Hematopoietic multipotent progenitor cell (in vitro differentiated cells): ENCODE data around the gene UFD1. TPM values are rescaled to one million over a fixed set of nuclear protein-coding genes. Genes with fewer than 3 reads are reported as not detected.

Experiments used
- DNase-seq, 3 donors: peaks; one replicate each; pipeline ENCODE4 v3.0.0-alpha.2; 2011 to 2015; ENCODE audit warnings: low read depth in 2 of 3, low spot score in 2 of 3
- total RNA-seq: library from RNA; depleted of rRNA; stranded (reverse); fragments of >200 nt; gene quantifications from one replicate; pipeline ENCODE4 v1.2.3, GENCODE V29; 2012

Gene UFD1
- total RNA-seq, 1 donor: 36.9 TPM

- no peak for DNase-seq
Observed at GRCh38 chr22:19402642-19403191, 76.3 kb downstream of the UFD1 start.

- no peak for DNase-seq
Observed at GRCh38 chr22:19401483-19401882, 77.5 kb downstream of the UFD1 start.

DNA sequence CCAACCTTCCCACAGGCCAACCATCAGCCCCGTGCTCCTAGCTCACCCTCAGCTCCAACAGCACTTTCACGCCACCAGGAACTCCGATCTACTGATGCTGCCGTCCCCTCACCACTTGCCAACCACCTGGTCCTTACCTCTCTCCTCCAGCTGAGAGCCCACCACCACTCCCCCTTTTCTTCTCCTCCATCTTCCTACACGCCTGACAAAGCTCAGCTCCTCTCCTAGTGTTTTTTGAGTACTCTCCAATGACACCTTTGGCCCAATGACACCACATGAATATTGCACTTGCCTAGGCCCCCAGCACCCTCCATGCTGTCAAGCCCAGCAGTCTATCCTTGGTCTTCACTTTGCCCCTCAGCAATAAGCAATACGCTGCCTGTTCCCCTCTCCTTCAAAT lies 78.1 kb downstream of the UFD1 start:
- no peak for DNase-seq

Other genes starting within 250 kb of the UFD1 start
- gene CLTCL1, start 187.5 kb downstream of the UFD1 start, total RNA-seq: 1.6 TPM
- gene HIRA, start 47.5 kb downstream of the UFD1 start, total RNA-seq: 27.2 TPM
- 10.0 TPM for gene MRPL40, start 46.6 kb downstream of the UFD1 start, total RNA-seq
- 58.7 TPM for gene C22orf39, start 31.5 kb downstream of the UFD1 start, total RNA-seq
- gene CDC45, start 727 bp upstream of the UFD1 start, total RNA-seq: 8.9 TPM
- 9.4 TPM for gene CLDN5, start 45.2 kb upstream of the UFD1 start, total RNA-seq
- gene SEPTIN5, start 235.3 kb upstream of the UFD1 start, total RNA-seq: 79.4 TPM
- 11.0 TPM for gene GP1BB, start 244.3 kb upstream of the UFD1 start, total RNA-seq